Gastrocnemius medialis (tissue), 4 donors: ENCODE data around the gene PLCL1.

ENCODE experiments used
- CTCF ChIP-seq, 5 experiments: fragments of 450-650 bp in 3 of 5; fragments of 200-600 bp in 2 of 5; sonication (generic) in 2 of 5; IDR thresholded peaks in 4 of 5; conservative IDR thresholded peaks in 1 of 5; 1 replicate in 4 of 5; 2 replicates in 1 of 5; pipeline ENCODE4 v1.5.1; 2016 to 2019; ENCODE audit warnings: antibody characterized with exemption in 5 of 5, mild to moderate bottlenecking in 3 of 5, moderate library complexity in 3 of 5
- POLR2A ChIP-seq, 2 donors: fragments of 450-650 bp; IDR thresholded peaks; one replicate each; pipeline ENCODE4 v1.6.1; 2017; ENCODE audit warnings: antibody characterized with exemption in 2 of 2, mild to moderate bottlenecking in 2 of 2, moderate library complexity in 2 of 2

- TF ChIP-seq CTCF (IDR thresholded peaks at IDR 0.05 in 4 of 5, conservative IDR thresholded peaks at IDR 0.05 in 1 of 5) (no peak), POLR2A (IDR thresholded peaks at IDR 0.05) (no peak)
Measured at GRCh38 chr2:198055716-198056115, 251.3 kb downstream of the PLCL1 start.
